Measurements from ENCODE around the gene TUSC2.

- TF ChIP-seq, protein P1, sequence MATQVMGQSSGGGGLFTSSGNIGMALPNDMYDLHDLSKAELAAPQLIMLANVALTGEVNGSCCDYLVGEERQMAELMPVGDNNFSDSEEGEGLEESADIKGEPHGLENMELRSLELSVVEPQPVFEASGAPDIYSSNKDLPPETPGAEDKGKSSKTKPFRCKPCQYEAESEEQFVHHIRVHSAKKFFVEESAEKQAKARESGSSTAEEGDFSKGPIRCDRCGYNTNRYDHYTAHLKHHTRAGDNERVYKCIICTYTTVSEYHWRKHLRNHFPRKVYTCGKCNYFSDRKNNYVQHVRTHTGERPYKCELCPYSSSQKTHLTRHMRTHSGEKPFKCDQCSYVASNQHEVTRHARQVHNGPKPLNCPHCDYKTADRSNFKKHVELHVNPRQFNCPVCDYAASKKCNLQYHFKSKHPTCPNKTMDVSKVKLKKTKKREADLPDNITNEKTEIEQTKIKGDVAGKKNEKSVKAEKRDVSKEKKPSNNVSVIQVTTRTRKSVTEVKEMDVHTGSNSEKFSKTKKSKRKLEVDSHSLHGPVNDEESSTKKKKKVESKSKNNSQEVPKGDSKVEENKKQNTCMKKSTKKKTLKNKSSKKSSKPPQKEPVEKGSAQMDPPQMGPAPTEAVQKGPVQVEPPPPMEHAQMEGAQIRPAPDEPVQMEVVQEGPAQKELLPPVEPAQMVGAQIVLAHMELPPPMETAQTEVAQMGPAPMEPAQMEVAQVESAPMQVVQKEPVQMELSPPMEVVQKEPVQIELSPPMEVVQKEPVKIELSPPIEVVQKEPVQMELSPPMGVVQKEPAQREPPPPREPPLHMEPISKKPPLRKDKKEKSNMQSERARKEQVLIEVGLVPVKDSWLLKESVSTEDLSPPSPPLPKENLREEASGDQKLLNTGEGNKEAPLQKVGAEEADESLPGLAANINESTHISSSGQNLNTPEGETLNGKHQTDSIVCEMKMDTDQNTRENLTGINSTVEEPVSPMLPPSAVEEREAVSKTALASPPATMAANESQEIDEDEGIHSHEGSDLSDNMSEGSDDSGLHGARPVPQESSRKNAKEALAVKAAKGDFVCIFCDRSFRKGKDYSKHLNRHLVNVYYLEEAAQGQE (IDR thresholded peaks at IDR 0.05; ENCODE audit: low read depth), result no peak
- TF ChIP-seq CREB1 (IDR thresholded peaks at IDR 0.05; ENCODE audit: low read depth) (0 out of 2 replicates have a peak, but pooled peaks have one; percentile 62), EP300 (IDR thresholded peaks at IDR 0.05; ENCODE audit: borderline replicate concordance) (no peak), CEBPB (IDR thresholded peaks at IDR 0.05) (no peak), TAF1 (IDR thresholded peaks at IDR 0.05; ENCODE audit: low read depth) (peak; percentile 62; the same call in 1 of the 2 replicates), MAX (IDR thresholded peaks at IDR 0.05) (peak; percentile 48; the same call in 1 of the 2 replicates), RAD21 (IDR thresholded peaks at IDR 0.05; ENCODE audit: low read depth) (no peak), FOXM1 (IDR thresholded peaks at IDR 0.05; ENCODE audit: borderline replicate concordance, low read depth) (no peak), TEAD4 (IDR thresholded peaks at IDR 0.05) (no peak), EGR1 (IDR thresholded peaks at IDR 0.05) (no peak), YY1 (IDR thresholded peaks at IDR 0.05; ENCODE audit: low read depth) (peak; percentile 78; the same call in 1 of the 2 replicates), NFIC (IDR thresholded peaks at IDR 0.05) (0 out of 2 replicates have a peak, but pooled peaks have one; percentile 5), TCF12 (IDR thresholded peaks at IDR 0.05; ENCODE audit: low read depth) (peak; percentile 77; the same call in 1 of the 2 replicates)
- TF ChIP-seq, protein P2, sequence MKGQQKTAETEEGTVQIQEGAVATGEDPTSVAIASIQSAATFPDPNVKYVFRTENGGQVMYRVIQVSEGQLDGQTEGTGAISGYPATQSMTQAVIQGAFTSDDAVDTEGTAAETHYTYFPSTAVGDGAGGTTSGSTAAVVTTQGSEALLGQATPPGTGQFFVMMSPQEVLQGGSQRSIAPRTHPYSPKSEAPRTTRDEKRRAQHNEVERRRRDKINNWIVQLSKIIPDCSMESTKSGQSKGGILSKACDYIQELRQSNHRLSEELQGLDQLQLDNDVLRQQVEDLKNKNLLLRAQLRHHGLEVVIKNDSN (IDR thresholded peaks at IDR 0.05), result peak; percentile 62
Measured at GRCh38 chr3:50358911-50359759, 31.1 kb upstream of the TUSC2 start, which contains the start of gene TMEM115.
